ENCODE measurements around the gene P2RY8. TPM values are rescaled to one million over a fixed set of nuclear protein-coding genes. Genes with fewer than 3 reads are reported as not detected.

The P2RY8 gene
- total RNA-seq, 1 donor from 2014 or later, result not detected

- H3K4me3 ChIP-seq (ENCODE audit: low read depth, low read length), result no peak overlapping the region
- no peak for DNase-seq (ENCODE audit: low read depth)
- TF ChIP-seq, protein P1, sequence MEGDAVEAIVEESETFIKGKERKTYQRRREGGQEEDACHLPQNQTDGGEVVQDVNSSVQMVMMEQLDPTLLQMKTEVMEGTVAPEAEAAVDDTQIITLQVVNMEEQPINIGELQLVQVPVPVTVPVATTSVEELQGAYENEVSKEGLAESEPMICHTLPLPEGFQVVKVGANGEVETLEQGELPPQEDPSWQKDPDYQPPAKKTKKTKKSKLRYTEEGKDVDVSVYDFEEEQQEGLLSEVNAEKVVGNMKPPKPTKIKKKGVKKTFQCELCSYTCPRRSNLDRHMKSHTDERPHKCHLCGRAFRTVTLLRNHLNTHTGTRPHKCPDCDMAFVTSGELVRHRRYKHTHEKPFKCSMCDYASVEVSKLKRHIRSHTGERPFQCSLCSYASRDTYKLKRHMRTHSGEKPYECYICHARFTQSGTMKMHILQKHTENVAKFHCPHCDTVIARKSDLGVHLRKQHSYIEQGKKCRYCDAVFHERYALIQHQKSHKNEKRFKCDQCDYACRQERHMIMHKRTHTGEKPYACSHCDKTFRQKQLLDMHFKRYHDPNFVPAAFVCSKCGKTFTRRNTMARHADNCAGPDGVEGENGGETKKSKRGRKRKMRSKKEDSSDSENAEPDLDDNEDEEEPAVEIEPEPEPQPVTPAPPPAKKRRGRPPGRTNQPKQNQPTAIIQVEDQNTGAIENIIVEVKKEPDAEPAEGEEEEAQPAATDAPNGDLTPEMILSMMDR (conservative IDR thresholded peaks at IDR 0.05; ENCODE audit: low read depth, low read length), result no peak
These were observed 92.2 kb downstream of the P2RY8 start for GRCh38 chrX:1444561-1445500.

DNA sequence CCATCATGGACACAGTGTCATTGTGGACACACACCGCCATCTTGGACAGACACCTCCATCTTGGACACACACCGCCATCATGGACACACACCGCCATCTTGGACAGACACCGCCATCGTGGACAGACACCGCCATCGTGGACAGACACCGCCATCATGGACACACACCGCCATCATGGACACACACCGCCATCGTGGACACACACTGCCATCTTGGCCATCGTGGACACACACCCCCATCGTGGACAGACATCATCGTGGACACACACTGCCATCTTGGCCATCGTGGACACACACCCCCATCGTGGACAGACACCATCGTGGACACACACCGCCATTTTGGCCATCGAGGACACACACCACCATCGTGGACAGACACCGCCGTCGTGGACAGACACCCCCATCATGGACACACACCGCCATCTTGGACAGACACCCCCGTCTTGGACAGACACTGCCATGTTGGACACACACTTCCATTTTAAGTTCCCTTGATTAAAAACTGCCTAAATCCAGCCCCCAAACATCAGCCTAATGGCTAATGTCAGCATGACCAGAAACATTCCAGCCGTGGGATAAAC is 93.4 kb downstream of the P2RY8 start:
- TF ChIP-seq, protein P1 (conservative IDR thresholded peaks at IDR 0.05; ENCODE audit: low read depth, low read length), result no peak
- DNase-seq (ENCODE audit: low read depth), result no peak

DNA sequence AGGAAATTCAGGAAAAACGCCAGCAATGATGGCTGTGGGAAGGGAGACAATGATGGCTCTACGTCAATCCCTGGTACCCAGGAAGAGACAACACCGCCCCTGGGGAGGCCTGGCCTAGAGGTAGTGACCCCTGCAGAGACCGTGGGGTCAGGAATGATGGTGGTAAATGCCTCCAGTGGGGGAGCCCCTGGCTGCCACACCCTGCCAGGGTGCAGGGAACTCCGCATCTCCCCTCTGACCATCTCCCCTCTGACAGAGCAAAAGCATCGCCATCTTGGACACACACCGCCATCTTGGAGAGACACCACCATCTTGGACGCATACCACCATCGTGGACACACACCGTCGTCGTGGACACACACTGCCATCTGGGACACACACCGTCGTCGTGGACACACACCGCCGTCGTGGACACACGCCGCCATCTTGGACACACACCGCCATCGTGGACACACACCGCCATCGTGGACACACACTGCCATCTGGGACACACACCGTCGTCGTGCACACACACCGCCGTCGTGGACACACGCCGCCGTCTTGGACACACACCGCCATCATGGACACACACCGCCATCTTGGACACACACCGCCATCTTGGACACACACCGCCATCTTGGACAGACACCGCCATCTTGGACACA is 94.1 kb downstream of the P2RY8 start:
- TF ChIP-seq, protein P1 (conservative IDR thresholded peaks at IDR 0.05; ENCODE audit: low read depth, low read length), result no peak
- no peak for DNase-seq (ENCODE audit: low read depth)
- no peak overlapping the region for H3K4me3 ChIP-seq (ENCODE audit: low read depth, low read length)

More for the DNA sequence above, 93.4 kb downstream of the P2RY8 start:
- H3K4me3 ChIP-seq (ENCODE audit: low read depth, low read length), result no peak overlapping the region

DNA sequence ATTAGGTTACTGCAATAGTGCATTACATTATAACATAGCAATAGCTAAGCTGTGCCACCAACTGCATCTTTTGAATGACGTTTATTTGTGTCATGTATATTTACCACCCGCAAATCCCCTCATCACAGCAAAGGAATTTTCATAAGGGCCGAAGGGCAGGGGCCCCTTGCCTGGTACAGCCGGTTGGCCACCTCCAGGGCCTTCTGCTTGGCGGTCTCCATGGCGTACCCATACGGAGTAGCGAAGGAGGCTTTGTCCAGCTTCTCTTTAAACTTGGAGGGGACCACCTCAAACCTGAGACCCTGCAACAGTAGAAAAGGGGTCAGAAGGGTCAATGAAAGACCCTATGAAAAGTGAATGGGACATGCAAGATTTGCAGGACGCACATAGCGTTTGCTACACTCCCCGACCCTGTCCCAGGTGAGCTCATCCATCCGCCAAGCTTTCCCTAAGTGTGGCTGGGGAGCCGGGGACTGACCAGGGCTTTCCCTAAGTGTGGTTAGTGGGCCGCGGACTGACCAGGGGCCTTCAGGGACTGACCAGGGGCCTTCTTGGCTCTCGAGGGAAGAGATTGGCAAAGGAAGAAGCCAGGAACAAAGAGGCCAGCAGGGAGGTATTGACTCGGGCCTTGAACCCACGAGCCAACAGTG is 94.8 kb downstream of the P2RY8 start:
- no peak for DNase-seq (ENCODE audit: low read depth)
- TF ChIP-seq, protein P1 (conservative IDR thresholded peaks at IDR 0.05; ENCODE audit: low read depth, low read length), result no peak
- H3K4me3 ChIP-seq (ENCODE audit: low read depth, low read length), result no peak overlapping the region

DNA sequence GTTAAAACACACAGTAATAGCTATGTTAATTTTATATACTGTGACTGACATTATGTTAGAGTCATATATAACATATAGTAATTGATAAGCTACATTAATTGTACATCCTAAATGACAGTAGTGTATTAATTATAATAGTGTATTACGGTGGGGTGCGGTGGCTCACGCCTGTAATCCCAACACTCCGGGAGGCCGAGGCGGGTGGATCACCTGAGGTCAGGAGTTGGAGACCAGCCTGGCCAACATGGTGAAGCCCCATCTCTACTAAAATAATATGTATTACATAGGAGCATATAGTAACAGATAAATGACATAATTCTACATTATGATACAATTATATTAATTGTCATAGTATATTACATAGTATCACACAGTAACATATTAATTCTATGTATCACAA is 96.5 kb downstream of the P2RY8 start:
- DNase-seq (ENCODE audit: low read depth), result no peak
- H3K4me3 ChIP-seq (ENCODE audit: low read depth, low read length), result no peak overlapping the region
- TF ChIP-seq, protein P1 (conservative IDR thresholded peaks at IDR 0.05; ENCODE audit: low read depth, low read length), result no peak

- TF ChIP-seq, protein P1 (conservative IDR thresholded peaks at IDR 0.05; ENCODE audit: low read depth, low read length), result no peak
- H3K4me3 ChIP-seq (ENCODE audit: low read depth, low read length), result no peak overlapping the region
- DNase-seq (ENCODE audit: low read depth), result no peak
These were observed 101.6 kb downstream of the P2RY8 start for GRCh38 chrX:1435241-1435895.

All from epithelial cell of proximal tubule (primary cell).